CD8-positive, alpha-beta memory T cell (primary cell): Measurements from ENCODE around the gene CAMKK1. TPM values are rescaled to one million over a fixed set of nuclear protein-coding genes. Genes with fewer than 3 reads are reported as not detected.

Experiments used
- CTCF ChIA-PET: fragments of 350-600 bp; sonication (Branson Sonifier 250); formaldehyde crosslinking; loops from one replicate; lab custom pipeline; 2021; ENCODE audit warnings: antibody characterized with exemption; lab: Charles Lee
- POLR2A ChIA-PET: fragments of 350-600 bp; sonication (Branson Sonifier 250); formaldehyde crosslinking; loops from one replicate; lab custom pipeline; 2021; ENCODE audit warnings: antibody characterized with exemption; lab: Charles Lee
- DNase-seq, 5 donors: peaks; one replicate each; pipeline versions ENCODE4 v3.0.0 to v3.0.0-alpha.2; 2020 to 2022; ENCODE audit warnings: mixed read lengths in 1 of 5
- H3K27ac ChIP-seq: one replicate; pipeline ENCODE4 v1.7.0; 2013; ENCODE audit warnings: low read depth, mild to moderate bottlenecking, low read length, moderate library complexity
- H3K27me3 ChIP-seq: 2 replicates; pipeline ENCODE4 v1.7.0; 2013; ENCODE audit warnings: low read length, mild to moderate bottlenecking; ENCODE audit not compliant: insufficient read depth, poor library complexity, severe bottlenecking
- H3K36me3 ChIP-seq: 2 replicates; pipeline ENCODE4 v1.7.0; 2013; ENCODE audit warnings: mild to moderate bottlenecking, low read length, moderate library complexity; ENCODE audit not compliant: insufficient read depth
- H3K4me1 ChIP-seq: 2 replicates; pipeline ENCODE4 v1.7.0; 2013; ENCODE audit warnings: mild to moderate bottlenecking, low read length, moderate library complexity; ENCODE audit not compliant: insufficient read depth
- H3K4me3 ChIP-seq: 2 replicates; pipeline ENCODE4 v1.7.0; 2013; ENCODE audit warnings: mild to moderate bottlenecking, low read length
- H3K9me3 ChIP-seq: 2 replicates; pipeline ENCODE4 v1.7.0; 2013; ENCODE audit warnings: mild to moderate bottlenecking, low read length
- H3K27ac Mint-ChIP-seq, 8 donors: one replicate each; pipeline ENCODE4 v1.8.0; 2020 to 2021; ENCODE audit warnings: mixed read lengths in 8 of 8, mild to moderate bottlenecking in 6 of 8, inconsistent platforms in 3 of 8, moderate library complexity in 3 of 8
- H3K27me3 Mint-ChIP-seq, 2 donors: one replicate each; pipeline ENCODE4 v1.8.0; 2020 to 2021; ENCODE audit warnings: mixed read lengths in 2 of 2, mild to moderate bottlenecking in 1 of 2, moderate library complexity in 1 of 2
- H3K36me3 Mint-ChIP-seq, 3 donors: one replicate each; pipeline ENCODE4 v1.8.0; 2020 to 2021; ENCODE audit warnings: mixed read lengths in 3 of 3, inconsistent platforms in 1 of 3, mild to moderate bottlenecking in 1 of 3
- H3K4me1 Mint-ChIP-seq, 3 donors: one replicate each; pipeline ENCODE4 v1.8.0; 2020 to 2021; ENCODE audit warnings: mixed read lengths in 3 of 3, inconsistent platforms in 1 of 3, mild to moderate bottlenecking in 1 of 3
- H3K4me3 Mint-ChIP-seq, 7 donors: one replicate each; pipeline ENCODE4 v1.8.0; 2020 to 2021; ENCODE audit warnings: mixed read lengths in 7 of 7, mild to moderate bottlenecking in 6 of 7, moderate library complexity in 4 of 7, inconsistent platforms in 2 of 7
- H3K9me3 Mint-ChIP-seq, 5 donors: one replicate each; pipeline ENCODE4 v1.8.0; 2020 to 2022; ENCODE audit warnings: mixed read lengths in 5 of 5, mild to moderate bottlenecking in 3 of 5, moderate library complexity in 2 of 5, inconsistent platforms in 1 of 5
- polyA plus RNA-seq: library from polyadenylated mRNA; unstranded; fragments of 300-500 nt; fragmentation: Illumina TruSeq; gene quantifications from one replicate; pipeline ENCODE4 v1.2.3, GENCODE V29; 2021
- total RNA-seq, 2 experiments: library from RNA; stranded (reverse); gene quantifications; one replicate each; pipeline ENCODE4 v1.2.3, GENCODE V29; 2021

Gene CAMKK1
- total RNA-seq (1 to 10 TPM; 2.3 to 2.7 TPM), polyA plus RNA-seq (1.1 TPM)

GRCh38 chr17:3893003-3893719 is at the start of gene CAMKK1:
TSS of gene CAMKK1 (minus strand) at chr17:3893053. CDS start at chr17:3885687, 7,366 bp downstream.
- Mint-ChIP-seq H3K27me3 (no peaks in the 10 kb centered on the region), H3K9me3 (no peaks in the 10 kb centered on the region), H3K27ac (peak within 1 kb of the TSS; percentile 77 to 94 (median 89)), H3K36me3 (peaks cover 0 to 2% (median 0%) of the 10 kb centered on the region in 3 donors), H3K4me3 (peak within 1 kb of the TSS; percentile 82 to 90 (median 86)), H3K4me1 (peaks cover 18 to 29% (median 19%) of the 10 kb centered on the region in 3 donors)
- H3K9me3 ChIP-seq, result no peaks in the 10 kb centered on the region
- H3K4me3 ChIP-seq, result peak within 1 kb of the TSS; percentile 58
- POLR2A ChIA-PET, result interaction anchor here (0.6 to 1.3 kb wide), 2 partner anchors 72 to 1451 kb away, joined by 3 to 4 read pairs; no protein-coding TSS in a partner anchor
- H3K4me1 ChIP-seq, result peaks cover 20% of the 10 kb centered on the region
- no peaks in the 10 kb centered on the region for H3K27me3 ChIP-seq
- no peak within 1 kb of the TSS for H3K27ac ChIP-seq
- CTCF ChIA-PET, result interaction anchor here (0.8 to 2.3 kb wide), 2 partner anchors 20 to 181 kb away, joined by 3 to 11 read pairs; no protein-coding TSS in a partner anchor
- no peaks in the 10 kb centered on the region for H3K36me3 ChIP-seq
- DNase-seq, result peak; percentile 85 to 89 (median 87)

GRCh38 chr17:3940965-3941698 is 48.3 kb upstream of the CAMKK1 start:
- CTCF ChIA-PET, result no interaction called here
- Mint-ChIP-seq H3K27ac (peak overlapping the region in 1 of 8 donors; percentile 57), H3K36me3 (peaks cover 18 to 86% (median 26%) of the 10 kb centered on the region in 3 donors), H3K4me3 (no peak overlapping the region), H3K27me3 (peaks cover 0 to 2% of the 10 kb centered on the region in 2 donors), H3K9me3 (no peaks in the 10 kb centered on the region), H3K4me1 (peaks cover 0 to 7% (median 6%) of the 10 kb centered on the region in 3 donors)
- no peak overlapping the region for H3K4me3 ChIP-seq
- no peak for DNase-seq
- no peaks in the 10 kb centered on the region for H3K4me1 ChIP-seq
- H3K27me3 ChIP-seq, result no peaks in the 10 kb centered on the region
- POLR2A ChIA-PET, result no interaction called here
- no peak overlapping the region for H3K27ac ChIP-seq
- no peaks in the 10 kb centered on the region for H3K9me3 ChIP-seq
- H3K36me3 ChIP-seq, result peaks cover 62% of the 10 kb centered on the region

GRCh38 chr17:3937359-3937758 is 44.5 kb upstream of the CAMKK1 start:
- Mint-ChIP-seq H3K9me3 (no peaks in the 10 kb centered on the region), H3K4me1 (peaks cover 0 to 6% (median 5%) of the 10 kb centered on the region in 3 donors), H3K27ac (peak overlapping the region in 3 of 8 donors; percentile 29 to 65 (median 44)), H3K4me3 (no peak overlapping the region), H3K36me3 (peaks cover 17 to 83% (median 22%) of the 10 kb centered on the region in 3 donors), H3K27me3 (peaks cover 0 to 2% of the 10 kb centered on the region in 2 donors)
- H3K27me3 ChIP-seq, result no peaks in the 10 kb centered on the region
- no peak overlapping the region for H3K4me3 ChIP-seq
- no peaks in the 10 kb centered on the region for H3K9me3 ChIP-seq
- H3K4me1 ChIP-seq, result no peaks in the 10 kb centered on the region
- CTCF ChIA-PET, result no interaction called here
- POLR2A ChIA-PET, result no interaction called here
- DNase-seq, result no peak
- H3K27ac ChIP-seq, result no peak overlapping the region
- peaks cover 59% of the 10 kb centered on the region for H3K36me3 ChIP-seq

GRCh38 chr17:3935825-3936355 is 43.0 kb upstream of the CAMKK1 start:
- no peaks in the 10 kb centered on the region for H3K9me3 Mint-ChIP-seq
- H3K27me3 Mint-ChIP-seq, result peaks cover 0 to 2% of the 10 kb centered on the region in 2 donors
- Histone ChIP-seq H3K4me3 (no peak overlapping the region), H3K36me3 (peaks cover 53% of the 10 kb centered on the region), H3K27ac (no peak overlapping the region), H3K27me3 (no peaks in the 10 kb centered on the region), H3K9me3 (no peaks in the 10 kb centered on the region), H3K4me1 (no peaks in the 10 kb centered on the region)
- ChIA-PET POLR2A (no interaction called here), CTCF (interaction anchor here (0.8 to 0.9 kb wide), 2 partner anchors 22 to 29 kb away, joined by 3 read pairs; no protein-coding TSS in a partner anchor)
- peaks cover 17 to 81% (median 22%) of the 10 kb centered on the region in 3 donors for H3K36me3 Mint-ChIP-seq
- no peak overlapping the region for H3K4me3 Mint-ChIP-seq
- H3K4me1 Mint-ChIP-seq, result peaks cover 0 to 6% (median 5%) of the 10 kb centered on the region in 3 donors
- no peak for DNase-seq
- peak overlapping the region in 2 of 8 donors; percentile 29 to 76 for H3K27ac Mint-ChIP-seq

GRCh38 chr17:3935140-3935542 is 42.3 kb upstream of the CAMKK1 start:
- Mint-ChIP-seq H3K27ac (no peak overlapping the region), H3K4me1 (peaks cover 0 to 6% (median 5%) of the 10 kb centered on the region in 3 donors), H3K36me3 (peaks cover 16 to 81% (median 21%) of the 10 kb centered on the region in 3 donors), H3K9me3 (no peaks in the 10 kb centered on the region), H3K27me3 (peaks cover 0 to 2% of the 10 kb centered on the region in 2 donors), H3K4me3 (no peak overlapping the region)
- ChIA-PET CTCF (interaction anchor here (1.0 to 1.1 kb wide), 2 partner anchors 69 to 137 kb away, joined by 5 to 8 read pairs; no protein-coding TSS in a partner anchor), POLR2A (no interaction called here)
- H3K27me3 ChIP-seq, result no peaks in the 10 kb centered on the region
- H3K36me3 ChIP-seq, result peaks cover 53% of the 10 kb centered on the region
- no peak overlapping the region for H3K27ac ChIP-seq
- DNase-seq, result peak in 1 of 5 donors; percentile 34
- no peak overlapping the region for H3K4me3 ChIP-seq
- H3K9me3 ChIP-seq, result no peaks in the 10 kb centered on the region
- H3K4me1 ChIP-seq, result no peaks in the 10 kb centered on the region

GRCh38 chr17:3929764-3930163 is 36.9 kb upstream of the CAMKK1 start:
- Mint-ChIP-seq H3K9me3 (no peaks in the 10 kb centered on the region), H3K27me3 (no peaks in the 10 kb centered on the region), H3K27ac (peak overlapping the region in 3 of 8 donors; percentile 6 to 75 (median 72)), H3K36me3 (peaks cover 0 to 83% (median 8%) of the 10 kb centered on the region in 3 donors), H3K4me1 (peaks cover 0 to 4% (median 0%) of the 10 kb centered on the region in 3 donors), H3K4me3 (no peak overlapping the region)
- Histone ChIP-seq H3K4me1 (no peaks in the 10 kb centered on the region), H3K9me3 (no peaks in the 10 kb centered on the region), H3K4me3 (no peak overlapping the region), H3K27ac (no peak overlapping the region), H3K27me3 (no peaks in the 10 kb centered on the region), H3K36me3 (peaks cover 43% of the 10 kb centered on the region)
- ChIA-PET CTCF (no interaction called here), POLR2A (no interaction called here)
- no peak for DNase-seq

- H3K4me1 Mint-ChIP-seq, result peaks cover 0 to 4% (median 0%) of the 10 kb centered on the region in 3 donors
- no peaks in the 10 kb centered on the region for H3K27me3 Mint-ChIP-seq
- Histone ChIP-seq H3K9me3 (no peaks in the 10 kb centered on the region), H3K4me1 (no peaks in the 10 kb centered on the region), H3K27me3 (no peaks in the 10 kb centered on the region), H3K36me3 (peaks cover 39% of the 10 kb centered on the region), H3K27ac (no peak overlapping the region), H3K4me3 (no peak overlapping the region)
- H3K36me3 Mint-ChIP-seq, result peaks cover 0 to 85% (median 9%) of the 10 kb centered on the region in 3 donors
- DNase-seq, result no peak
- ChIA-PET POLR2A (no interaction called here), CTCF (no interaction called here)
- no peak overlapping the region for H3K4me3 Mint-ChIP-seq
- H3K27ac Mint-ChIP-seq, result no peak overlapping the region
- no peaks in the 10 kb centered on the region for H3K9me3 Mint-ChIP-seq
Observed at GRCh38 chr17:3929181-3929580, 36.3 kb upstream of the CAMKK1 start.
